Ecto neural progenitor cell (in vitro differentiated cells): ENCODE data around the gene ZNF687.
A peak's percentile ranks its signal among the peaks of the same experiment; 100 is the strongest.

ENCODE experiments used
- DNase-seq: peaks from one replicate; pipeline ENCODE4 v3.0.0-alpha.2; 2018; ENCODE audit warnings: low spot score

ZNF687 gene

DNA sequence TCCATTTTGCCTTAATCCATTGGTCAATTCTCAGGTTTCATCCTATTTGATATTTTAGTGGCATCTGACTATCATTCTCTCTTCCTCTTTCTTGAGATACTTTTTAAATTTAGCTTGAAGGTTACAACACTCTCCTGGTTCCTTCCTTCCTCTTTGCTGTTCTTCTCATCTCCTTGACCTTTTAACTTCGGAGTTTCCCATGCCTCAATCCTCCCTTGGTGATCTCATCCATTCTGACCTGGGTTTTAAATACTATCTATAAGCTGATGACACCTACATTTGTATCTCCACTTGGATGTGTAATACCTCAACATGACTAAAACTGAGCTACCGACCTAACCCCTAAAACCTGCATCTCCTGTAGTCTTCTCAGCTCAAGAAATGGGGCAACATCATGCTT lies 4.8 kb upstream of the ZNF687 start:
- no peak for DNase-seq

DNA sequence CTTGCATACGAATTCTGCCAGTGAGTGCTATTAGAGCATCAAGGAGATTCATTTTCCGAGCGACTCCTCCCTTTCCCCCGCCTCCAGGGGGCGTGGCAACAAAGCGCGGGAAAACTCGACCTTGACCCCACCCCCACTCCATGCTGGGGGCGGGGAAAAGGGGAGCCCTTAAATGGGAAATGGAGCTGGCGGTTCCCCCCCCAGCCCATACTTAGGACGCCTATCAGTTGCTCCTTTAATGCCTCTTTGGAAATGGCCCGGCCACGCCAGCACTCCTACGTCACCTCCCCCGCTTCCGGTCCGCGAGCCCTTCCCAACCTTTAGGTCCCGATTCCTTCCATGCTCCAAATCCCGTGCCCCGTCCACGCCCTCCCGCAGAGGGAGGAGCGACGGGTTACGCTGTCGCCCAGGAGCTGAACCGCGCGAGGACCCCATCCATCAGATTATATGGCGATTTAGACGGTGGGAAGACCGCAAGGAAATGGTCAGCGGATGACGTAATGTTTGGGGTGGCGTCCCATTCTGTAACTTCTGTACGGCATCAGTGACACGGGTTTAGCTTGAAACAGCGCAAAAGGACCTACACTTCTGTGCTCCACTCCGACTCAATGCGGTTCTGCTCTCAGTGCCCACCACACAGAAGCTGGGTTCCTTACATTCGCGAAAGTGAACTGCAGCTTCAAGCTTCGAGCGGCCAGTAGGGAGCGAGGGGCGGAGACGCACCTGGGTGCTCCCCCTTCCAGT lies 702 bp upstream of the ZNF687 start:
- peak; percentile 96 for DNase-seq

DNA sequence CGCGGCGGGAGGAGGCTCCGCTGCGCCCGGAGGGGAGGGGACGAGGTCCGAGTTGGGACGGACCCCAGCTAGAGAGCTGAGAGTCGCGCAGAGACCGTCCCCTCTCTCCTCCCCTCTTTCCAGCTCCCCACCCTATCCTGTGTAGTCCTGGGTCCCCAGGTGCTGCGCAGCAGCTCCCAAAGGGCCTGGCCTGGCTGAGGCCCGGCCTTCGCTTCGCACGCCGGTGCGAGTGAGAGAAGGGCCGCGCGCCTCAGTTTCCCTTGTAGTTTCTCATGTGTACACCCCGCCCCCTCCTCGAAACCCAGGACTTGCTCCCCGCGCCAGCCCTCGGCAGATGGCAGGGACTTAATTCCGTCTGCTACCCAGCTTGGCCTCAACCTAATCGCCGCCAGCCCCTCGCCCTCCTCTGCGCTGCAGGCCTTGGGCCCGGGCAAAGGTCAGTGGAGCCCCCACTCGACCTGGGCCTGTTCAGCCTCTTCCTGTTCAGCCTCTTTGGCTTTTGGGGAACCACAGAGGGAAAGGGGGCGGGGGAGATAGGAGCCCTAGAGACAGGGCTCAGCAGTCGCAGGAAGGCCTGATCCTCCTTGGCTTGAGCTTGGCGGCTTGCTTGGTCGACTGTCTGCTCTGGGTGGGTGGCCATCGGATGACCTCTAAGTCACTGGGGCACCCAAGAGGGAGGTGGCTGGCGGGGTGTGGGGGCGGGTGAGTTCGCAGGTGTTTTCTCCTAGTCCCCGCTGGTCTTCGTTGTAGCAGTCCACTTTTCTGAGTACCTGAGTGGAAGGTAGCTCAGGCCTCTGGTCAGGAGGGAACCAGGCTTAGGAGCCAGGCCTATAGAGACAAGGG lies 1.0 kb downstream of the ZNF687 start:
- peak; percentile 62 for DNase-seq

DNA sequence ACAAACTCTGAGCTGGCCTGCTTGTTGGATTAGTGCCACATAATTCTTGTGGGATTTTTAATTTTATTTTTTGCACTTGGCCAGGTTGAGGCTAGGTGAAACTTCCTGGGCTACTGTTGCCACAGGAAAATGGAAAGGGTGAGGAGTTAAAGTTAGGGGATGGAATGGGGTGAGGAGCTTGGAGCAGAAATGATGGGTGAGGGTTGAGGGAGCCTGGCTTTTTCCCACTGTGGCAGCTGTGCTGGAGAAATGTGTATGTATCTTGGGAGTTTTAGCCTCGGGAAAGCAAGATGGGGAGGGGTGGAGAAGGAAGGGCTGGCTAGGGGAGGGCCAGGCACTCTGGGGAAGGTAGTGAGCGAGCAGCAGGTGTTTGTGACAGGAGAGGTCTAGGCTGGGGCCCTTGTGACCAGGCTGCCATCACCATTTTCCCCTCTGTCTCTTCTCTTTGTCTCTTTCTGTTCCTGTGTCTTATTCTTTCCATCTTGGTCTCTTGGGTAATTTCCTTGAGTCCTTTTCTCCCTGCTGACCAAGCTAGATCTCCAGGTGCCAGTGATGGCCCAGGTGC lies 2.0 kb downstream of the ZNF687 start:
- DNase-seq = no peak

DNA sequence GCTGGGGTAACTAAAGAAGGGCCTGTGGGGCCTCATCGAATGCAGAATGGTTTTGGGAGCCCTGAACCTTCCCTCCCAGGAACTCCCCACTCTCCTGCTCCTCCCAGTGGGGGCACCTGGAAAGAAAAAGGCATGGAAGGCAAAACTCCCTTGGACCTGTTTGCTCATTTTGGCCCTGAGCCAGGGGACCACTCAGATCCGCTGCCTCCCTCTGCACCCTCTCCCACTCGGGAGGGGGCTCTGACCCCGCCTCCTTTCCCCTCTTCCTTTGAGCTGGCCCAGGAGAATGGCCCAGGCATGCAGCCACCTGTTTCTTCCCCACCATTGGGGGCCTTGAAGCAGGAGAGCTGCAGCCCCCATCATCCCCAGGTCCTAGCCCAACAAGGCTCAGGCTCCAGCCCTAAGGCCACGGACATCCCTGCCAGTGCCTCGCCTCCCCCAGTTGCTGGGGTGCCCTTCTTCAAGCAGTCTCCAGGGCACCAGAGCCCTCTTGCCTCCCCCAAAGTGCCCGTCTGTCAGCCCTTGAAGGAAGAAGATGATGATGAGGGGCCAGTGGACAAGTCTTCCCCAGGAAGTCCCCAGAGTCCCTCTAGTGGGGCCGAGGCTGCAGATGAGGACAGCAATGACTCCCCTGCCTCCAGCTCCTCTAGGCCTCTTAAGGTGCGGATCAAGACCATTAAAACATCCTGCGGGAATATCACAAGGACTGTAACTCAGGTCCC lies 4.7 kb downstream of the ZNF687 start:
- DNase-seq = no peak

DNA sequence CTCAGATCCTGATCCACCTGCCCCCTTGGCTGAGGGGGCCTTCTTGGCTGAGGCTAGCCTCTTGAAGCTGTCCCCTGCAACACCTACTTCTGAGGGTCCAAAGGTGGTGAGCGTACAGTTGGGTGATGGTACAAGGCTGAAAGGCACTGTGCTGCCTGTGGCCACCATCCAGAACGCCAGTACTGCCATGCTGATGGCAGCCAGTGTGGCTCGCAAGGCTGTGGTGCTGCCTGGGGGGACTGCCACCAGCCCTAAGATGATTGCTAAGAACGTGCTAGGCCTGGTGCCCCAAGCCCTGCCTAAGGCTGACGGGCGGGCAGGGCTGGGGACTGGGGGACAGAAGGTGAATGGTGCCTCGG lies 5.2 kb downstream of the ZNF687 start:
- no peak for DNase-seq

DNA sequence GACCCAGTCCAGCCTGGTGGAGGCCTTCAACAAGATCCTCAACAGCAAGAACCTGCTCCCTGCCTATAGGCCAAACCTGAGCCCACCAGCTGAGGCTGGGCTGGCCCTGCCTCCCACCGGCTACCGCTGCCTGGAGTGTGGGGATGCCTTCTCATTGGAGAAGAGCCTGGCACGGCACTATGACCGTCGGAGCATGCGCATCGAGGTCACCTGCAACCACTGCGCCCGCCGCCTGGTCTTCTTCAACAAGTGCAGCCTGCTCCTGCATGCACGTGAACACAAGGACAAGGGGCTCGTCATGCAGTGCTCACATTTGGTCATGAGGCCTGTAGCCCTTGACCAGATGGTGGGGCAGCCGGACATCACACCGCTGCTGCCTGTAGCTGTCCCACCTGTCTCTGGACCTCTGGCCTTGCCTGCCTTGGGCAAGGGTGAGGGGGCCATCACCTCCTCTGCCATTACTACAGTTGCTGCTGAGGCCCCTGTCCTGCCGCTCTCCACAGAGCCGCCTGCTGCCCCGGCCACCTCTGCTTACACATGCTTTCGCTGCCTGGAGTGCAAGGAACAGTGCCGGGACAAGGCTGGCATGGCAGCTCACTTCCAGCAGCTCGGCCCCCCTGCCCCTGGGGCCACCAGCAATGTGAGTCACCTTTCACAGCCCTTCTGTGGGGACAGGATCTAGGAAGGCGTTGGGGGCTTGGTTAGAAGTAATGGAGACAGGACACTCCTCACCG lies 5.8 kb downstream of the ZNF687 start:
- DNase-seq = no peak

DNA sequence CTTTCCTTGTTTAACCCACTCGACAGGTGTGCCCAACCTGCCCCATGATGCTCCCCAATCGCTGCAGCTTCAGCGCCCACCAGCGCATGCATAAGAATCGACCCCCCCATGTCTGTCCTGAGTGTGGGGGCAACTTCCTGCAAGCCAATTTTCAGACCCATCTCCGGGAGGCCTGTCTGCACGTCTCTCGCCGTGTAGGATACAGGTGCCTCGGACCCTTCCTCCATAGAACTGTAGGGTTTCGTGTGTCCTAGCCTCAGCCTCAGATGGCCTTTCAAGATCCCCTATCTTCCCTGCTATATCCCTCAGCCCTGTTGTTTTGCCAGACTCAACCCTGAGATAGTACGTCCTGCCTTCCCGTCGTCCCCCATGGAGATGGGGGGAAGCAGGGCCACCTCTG lies 6.4 kb downstream of the ZNF687 start:
- no peak for DNase-seq

DNA sequence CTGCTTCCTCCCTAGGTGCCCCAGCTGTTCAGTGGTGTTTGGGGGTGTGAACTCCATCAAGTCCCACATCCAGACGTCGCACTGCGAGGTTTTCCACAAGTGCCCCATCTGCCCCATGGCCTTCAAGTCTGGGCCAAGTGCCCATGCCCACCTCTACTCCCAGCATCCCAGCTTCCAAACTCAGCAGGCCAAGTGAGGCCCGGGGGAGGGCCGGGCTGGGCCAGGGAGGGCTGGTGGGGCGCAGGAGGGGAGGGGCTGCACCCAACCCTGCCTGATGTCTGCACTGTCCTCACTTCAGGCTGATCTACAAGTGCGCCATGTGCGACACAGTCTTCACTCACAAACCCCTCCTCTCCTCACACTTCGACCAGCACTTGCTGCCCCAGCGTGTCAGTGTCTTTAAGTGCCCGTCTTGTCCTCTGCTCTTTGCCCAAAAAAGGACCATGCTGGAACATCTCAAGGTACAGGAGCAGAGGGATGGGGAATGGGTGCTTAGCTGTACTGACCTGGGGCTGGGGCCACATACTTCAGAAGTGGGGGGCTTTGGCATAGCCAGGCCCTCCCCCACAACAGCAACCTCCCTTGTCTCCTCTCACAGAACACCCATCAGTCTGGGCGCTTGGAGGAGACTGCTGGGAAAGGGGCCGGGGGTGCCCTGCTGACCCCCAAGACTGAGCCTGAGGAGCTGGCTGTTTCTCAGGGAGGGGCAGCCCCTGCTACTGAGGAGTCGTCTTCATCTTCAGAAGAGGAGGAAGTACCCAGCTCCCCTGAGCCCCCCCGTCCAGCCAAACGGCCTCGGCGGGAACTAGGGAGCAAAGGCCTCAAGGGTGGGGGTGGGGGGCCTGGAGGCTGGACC lies 7.2 kb downstream of the ZNF687 start:
- no peak for DNase-seq

DNA sequence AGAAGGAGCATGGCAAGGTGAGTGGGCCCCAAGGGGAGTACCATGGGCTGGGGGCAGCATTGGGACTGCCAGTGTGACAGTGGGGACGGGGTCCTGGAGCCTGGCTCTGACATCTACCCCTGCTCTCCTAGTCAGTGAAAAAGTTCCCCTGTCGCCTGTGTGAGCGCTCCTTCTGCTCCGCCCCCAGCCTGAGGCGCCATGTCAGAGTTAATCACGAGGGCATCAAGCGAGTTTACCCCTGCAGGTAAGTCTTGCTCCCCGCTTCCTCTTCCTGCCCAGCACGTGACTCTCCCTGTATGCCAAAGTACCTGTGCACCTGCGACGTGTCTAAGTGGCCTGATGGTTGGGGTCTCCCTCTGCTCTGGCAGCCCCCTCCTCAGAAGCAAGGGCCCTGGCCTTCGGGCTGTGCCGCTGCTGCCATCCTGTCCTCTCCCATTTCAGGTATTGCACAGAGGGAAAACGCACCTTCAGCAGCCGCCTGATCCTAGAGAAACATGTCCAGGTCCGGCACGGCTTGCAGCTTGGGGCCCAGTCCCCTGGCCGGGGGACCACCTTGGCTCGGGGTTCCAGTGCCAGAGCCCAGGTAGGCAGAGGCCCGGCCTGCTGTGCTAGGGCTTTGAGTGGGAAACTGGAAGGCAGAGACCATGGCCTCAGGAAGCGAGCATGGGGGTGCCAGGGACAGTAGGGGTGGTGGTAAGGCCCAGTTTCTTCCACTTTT lies 8.1 kb downstream of the ZNF687 start:
- DNase-seq = no peak

DNA sequence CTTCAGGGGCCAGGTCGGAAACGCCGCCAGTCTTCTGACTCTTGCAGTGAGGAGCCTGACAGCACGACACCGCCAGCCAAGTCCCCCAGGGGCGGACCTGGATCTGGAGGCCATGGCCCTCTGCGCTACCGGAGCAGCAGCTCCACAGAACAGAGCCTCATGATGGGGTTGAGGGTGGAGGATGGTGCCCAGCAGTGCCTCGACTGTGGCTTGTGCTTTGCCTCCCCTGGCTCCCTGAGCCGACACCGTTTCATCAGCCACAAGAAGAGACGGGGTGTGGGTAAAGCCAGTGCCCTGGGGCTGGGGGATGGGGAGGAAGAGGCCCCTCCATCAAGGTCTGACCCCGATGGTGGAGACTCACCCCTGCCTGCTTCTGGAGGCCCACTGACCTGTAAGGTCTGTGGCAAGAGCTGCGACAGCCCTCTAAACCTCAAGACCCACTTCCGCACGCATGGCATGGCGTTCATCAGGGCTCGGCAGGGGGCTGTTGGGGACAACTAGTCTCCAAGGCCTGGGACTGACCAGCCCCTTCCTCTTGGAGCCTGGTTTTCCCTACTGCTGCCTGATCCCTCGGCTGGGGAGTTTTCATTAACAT lies 8.7 kb downstream of the ZNF687 start:
- DNase-seq = no peak

DNA sequence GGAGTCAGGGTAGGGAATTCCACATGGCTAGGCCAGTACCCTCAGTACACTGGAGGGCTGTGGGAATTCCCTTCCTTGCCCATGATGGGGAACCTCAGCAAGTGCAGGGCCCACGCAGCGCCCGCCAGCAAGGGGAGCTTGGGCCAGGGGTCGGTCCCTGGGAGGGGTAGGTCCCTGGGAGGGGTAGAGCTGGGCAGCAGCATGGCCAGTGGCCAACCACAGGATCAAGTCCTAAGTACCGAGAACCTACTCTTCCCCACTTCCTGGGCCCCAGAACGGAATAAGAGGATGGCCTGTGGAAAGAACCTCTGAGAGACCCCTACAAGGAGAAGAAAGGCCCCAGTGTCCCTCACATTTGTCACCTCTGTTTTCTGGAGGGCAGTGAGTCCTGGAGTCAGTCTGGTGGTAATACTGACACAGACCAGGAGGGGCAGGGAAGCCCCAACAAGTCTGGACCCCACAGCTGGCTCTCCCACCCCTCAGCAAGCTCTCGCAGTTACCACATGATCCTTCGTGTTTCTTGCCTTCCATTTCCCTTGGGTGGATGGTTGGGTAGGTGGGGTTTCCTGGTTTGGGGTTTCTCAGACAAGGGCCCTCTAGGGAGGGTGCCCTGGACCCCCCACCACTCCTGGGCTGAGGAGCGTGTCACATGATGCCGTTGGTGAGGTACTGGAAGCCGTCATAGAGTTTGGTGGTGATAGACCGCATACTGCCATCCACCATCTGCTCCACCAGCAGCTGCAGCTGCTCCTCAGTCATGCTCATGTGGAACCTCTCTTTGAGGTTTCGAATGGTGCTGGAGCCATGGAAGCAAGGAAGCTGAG lies 10.3 kb downstream of the ZNF687 start:
- DNase-seq = no peak

DNA sequence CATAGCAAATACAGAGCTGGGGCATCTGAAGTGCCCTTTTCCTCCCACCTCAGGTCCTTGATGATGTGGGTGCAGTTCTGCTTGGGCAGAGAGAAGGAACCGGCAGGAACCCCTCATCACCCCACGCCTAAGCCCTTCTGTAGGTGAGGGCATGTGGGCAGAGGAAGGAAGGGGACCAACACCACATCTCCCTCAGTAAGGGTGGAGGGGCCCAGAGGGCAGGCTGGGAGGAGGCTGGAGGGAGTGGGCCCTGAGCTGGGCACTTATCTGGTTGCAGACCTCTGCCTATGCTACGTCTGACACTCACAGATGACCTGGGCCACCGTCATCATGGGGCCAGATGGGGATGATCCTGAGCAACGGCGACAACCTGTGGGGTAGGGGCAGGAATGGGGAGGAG lies 11.0 kb downstream of the ZNF687 start:
- DNase-seq = no peak

DNA sequence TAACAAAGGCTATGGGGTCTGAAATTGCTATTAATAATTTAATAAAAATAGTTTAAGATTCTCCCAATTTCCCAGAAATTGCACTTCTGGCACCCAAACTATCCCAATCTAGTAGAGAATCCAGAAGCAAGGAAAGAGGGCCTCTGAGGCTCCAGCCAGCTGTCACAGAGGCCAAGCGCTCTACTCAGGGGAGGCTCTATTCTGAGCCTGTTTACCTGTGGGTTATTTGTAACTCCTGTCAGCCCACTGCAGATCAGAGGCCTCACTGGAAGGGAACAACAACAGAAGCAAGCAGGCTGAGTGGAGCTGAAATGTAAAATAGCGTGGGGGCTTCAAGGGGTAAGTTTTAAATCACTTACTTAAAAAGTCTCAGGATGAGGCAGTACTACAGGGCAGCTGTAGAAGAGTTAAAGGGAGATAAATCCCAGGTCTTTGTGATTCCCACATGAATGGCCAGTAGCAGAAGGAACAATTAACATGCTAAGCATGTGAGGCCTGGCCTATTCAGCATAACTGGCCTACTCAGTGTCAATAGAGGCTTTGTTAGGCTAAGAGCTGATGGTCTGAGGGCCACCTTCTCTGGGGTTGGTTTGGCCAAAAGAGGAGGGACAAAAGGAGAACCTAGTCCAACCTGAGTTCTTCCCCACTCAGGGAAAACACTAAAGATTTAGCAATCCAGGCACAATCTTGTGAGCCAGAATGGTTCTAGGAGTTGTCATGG lies 12.8 kb downstream of the ZNF687 start:
- DNase-seq = no peak

DNA sequence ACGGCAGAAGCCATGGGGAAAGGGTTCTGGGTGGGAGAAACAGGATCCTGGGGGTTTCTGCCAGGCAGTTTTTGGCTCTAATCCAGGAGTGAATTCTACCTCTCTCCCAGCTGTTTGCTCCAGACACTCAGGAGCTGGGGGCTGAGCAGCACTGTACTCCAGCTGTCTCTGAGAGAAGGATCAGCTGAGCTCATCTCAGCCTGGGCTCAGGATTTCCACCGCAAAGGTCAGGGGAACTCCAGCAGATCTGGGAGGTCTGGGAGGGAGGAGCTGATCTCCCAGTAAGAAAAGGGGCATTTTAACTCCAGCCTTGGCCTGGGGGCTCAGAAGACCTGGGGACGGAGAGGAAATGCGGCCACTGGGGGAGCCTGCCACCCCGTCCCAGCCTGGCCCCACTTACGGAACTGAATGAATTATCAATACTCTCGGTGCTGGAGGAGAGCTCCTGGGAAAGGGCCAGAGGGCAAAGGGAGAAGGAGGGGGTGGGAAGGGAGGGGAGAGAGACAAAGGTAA lies 27.8 kb downstream of the ZNF687 start:
- DNase-seq = peak; percentile 82

DNA sequence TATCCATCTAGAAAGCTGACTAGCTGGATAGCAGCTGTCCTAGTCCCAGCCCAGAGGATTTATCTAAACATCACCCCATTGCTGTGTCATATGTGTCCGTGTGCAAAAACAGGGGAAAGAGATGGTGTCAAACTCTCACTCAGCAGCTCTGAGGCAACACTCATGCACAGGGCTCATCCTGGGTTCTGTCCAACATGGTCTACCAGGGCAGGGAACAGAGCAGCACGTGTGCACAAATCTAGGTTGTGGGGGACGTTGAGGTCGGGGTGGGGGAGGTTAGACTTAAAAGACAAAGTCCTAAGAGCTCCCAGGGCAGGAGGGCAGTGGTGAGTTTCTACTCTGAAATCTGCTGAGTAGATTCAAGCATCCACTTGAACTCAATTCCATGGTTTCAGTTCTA lies 28.9 kb downstream of the ZNF687 start:
- no peak for DNase-seq

DNA sequence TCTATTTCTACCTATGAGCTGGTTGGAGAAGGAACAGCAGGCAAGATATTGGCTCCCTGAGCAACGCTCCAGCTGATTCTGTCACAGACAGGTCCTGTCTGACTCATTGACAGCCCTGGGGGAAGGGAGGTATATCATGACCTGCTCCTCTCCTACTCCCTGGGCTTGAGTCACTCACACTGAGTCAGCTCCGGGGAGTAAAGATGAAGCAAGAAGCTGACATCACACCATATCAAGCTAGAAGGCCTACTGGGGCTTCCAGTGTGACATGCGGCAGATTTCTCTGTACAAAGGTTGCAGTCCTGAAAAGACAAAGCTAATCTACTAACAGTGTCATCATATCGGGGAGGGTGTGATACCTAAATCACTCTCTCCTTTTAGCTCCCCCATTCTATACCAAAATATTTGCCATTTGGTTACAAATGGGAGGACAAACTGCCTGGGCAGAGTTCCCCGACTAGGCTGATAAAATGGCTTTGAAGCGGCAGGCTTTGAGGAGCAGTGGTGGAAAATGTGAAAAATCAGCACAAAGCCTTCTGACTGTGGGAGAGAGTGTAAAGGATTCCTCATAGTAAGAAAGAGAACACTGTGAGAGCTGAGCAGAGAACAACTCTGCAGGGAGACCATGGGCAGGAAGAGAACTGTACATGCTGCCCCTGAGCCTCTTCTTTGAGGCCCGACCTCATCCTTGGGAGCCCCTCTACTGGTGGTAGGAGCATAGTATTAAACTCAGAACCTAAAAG lies 29.7 kb downstream of the ZNF687 start:
- DNase-seq = no peak
